CD4-positive, alpha-beta T cell treated with Interleukin-6 at 100 ng/mL for 8 hours (primary cell): ENCODE measurements around the gene MEIS2.

Source experiments
- DNase-seq: peaks from one replicate; pipeline ENCODE4 v3.0.0-alpha.2; 2020; ENCODE audit warnings: mixed read lengths, low spot score

The MEIS2 gene

GRCh38 chr15:36931434-36931833 lies 168.9 kb downstream of the MEIS2 start:
- no peak for DNase-seq

DNA sequence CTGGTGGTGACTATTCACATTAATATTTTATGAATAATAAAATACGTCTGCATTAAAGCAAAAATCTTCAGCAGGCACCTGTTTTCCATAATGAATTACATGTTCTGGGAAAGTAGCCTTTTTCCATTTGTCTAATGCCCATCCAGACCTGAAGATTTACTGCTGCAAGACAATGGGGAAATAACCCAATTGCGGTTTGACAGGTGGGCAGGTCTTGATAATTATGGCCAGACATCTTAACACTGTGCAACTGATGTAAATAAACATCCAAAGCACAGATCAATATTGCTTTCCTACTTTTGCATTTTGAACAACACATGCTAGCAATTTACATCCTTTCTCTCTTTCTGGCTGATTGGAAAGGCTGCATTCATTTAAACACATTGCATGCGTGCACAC lies 173.9 kb downstream of the MEIS2 start:
- DNase-seq, result no peak

- DNase-seq, result no peak
Observed at GRCh38 chr15:36925653-36926426, 174.5 kb downstream of the MEIS2 start.

DNA sequence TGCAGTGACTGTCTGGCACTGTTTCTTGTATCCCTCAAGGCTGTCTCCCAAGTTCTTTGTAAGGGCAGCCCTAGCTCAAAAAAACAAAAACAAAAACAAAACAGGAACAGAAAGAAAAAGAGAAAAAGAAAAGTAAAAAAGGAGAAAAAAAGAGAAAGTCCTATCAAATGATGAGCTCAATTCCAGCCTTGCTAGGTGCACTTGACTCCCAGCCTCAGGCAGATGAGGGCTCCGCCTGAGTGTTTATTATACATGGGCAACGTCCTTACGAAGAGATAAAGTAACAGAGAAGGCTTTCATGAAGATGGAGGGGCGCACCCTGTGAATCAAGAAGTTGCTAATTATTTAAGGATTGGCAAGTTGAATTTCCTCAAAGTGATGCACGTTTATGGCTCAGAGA lies 175.3 kb downstream of the MEIS2 start:
- DNase-seq, result no peak

GRCh38 chr15:36924034-36924433 lies 176.3 kb downstream of the MEIS2 start:
- no peak for DNase-seq

GRCh38 chr15:36921484-36922091 lies 178.8 kb downstream of the MEIS2 start:
- DNase-seq, result no peak

- DNase-seq, result no peak
Observed at GRCh38 chr15:36917411-36918267, 182.7 kb downstream of the MEIS2 start.

- DNase-seq, result no peak
Observed at GRCh38 chr15:36914960-36915808, 185.2 kb downstream of the MEIS2 start.

GRCh38 chr15:36914466-36914865 lies 185.9 kb downstream of the MEIS2 start:
- no peak for DNase-seq

- no peak for DNase-seq
Observed at GRCh38 chr15:36912311-36912712, 188.0 kb downstream of the MEIS2 start.

DNA sequence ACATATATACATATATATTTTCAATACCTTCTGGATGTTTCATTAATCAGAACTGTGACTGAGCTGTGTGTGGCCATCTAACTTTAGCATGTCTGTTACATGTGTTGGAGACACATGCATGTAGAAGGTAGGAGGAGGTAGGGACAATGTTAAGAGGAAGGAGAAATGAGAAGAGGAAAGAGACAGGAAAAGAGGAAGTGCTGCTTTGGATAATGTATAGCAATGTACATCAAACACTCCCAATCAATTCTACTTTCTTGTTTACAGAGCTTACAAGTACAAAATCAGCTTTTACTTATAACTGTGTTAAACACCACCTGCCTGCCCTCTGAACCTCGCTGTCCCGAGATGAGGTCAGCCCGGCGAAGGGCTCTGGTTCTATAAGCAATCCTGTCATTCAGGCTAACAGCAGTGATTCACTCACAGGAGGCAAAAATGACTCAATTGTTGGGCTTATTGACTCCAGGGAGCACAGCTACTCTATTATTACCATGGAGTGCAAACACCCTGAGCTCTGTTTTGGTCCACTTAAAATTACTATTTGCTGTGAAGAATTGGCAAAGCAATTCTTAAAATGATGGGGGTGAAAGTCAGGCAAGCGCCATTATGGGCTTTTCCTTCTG lies 188.9 kb downstream of the MEIS2 start:
- DNase-seq, result no peak

- no peak for DNase-seq
Observed at GRCh38 chr15:36908991-36909390, 191.4 kb downstream of the MEIS2 start.

DNA sequence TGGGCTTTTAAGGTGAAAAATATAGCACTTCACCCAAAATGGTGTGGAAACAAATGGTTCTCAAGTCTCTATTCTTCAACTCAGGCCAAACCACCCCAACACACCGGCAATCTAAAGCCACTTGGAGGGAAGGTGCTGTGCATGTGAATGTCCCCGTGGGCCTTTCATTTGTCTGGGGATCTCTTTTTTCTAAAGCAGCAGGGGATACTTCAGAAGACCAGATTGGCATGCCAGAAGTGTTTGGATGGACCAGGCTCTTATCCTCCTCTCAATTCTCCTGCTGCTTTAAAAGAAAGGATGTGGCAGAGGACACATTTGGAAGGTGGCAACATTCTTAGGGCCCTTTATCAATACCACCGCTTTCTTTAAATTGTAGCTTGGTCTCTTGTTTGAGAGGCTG lies 193.1 kb downstream of the MEIS2 start:
- DNase-seq, result no peak

DNA sequence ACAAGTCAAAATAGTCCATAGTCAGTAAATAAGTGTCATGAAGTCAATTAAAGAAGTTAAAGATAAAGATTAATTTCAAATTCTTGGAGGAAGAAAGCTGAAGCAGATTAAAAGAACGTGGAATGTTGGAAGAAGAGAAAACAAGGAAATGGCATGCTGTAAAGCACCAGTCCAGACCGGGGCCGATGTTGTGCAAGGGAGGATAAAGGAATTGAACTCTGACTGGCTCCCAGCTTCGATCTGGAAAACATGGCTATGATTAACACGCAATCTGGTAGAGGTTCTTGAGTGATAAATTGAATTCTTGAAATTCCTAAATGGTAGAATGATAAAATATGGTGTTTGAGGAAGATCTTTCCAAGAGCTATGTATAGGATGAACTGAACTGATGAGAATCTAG lies 194.4 kb downstream of the MEIS2 start:
- no peak for DNase-seq

GRCh38 chr15:36904715-36905114 lies 195.6 kb downstream of the MEIS2 start:
- no peak for DNase-seq

- no peak for DNase-seq
Observed at GRCh38 chr15:36903922-36904556, 196.3 kb downstream of the MEIS2 start.

GRCh38 chr15:36903195-36903594 lies 197.2 kb downstream of the MEIS2 start:
- no peak for DNase-seq

DNA sequence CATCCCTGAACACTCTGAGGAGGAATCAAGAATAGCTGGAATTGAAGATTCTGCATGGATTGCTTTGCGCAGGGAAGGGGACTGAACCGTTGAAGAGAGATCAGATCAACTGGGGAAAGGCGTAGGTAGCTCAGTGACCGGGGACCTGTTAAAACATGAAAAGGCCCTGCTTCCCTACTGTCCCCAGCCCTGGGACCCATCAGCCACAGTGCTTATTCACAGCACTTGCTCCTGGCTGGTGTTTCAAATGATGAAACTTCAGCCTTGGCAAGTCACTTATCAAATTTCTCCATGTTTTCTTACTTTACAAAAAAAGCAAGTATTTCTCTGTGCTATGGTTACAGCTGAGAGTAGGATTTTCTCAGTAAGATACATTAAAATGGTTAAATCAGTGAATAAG lies 199.3 kb downstream of the MEIS2 start:
- DNase-seq, result no peak

DNA sequence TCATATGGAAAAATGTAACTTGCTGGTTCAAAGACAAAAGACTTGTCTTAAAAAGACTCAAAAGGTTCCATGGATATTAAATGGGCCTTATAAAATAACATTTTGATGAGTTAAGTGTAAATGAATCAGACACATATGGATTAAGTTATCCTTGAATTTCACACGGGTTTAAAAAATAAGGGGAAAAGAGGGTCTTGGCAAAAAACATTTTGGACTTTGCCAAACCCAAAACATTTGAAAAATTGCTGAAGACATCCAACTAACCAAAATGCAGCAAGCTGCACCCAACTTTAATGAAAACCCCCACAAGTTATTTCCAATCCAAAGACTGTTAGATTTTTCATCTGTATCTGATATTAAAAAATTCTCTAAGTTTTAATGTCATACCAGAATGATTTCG lies 200.7 kb downstream of the MEIS2 start:
- DNase-seq, result no peak

GRCh38 chr15:36898536-36899126 lies 201.7 kb downstream of the MEIS2 start:
- no peak for DNase-seq

DNA sequence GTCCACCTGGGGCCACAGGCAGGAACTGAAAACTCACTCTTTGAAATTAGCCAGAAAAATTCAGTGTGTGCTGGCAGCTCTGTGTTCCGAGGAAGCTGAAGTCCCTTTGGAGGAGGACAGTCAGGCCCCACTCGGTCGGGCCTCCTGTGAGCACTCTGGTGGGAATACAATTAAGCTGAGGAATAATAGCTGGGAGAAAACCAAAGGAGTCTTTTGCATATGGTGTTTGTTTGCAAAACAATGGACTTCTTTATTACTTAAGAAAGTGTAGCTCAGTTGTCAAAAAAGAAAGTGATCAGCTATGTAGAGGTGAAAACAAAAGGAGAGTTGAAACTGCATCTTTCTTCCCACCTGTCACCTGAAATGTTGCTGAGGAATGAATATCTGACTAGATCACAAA lies 202.5 kb downstream of the MEIS2 start:
- no peak for DNase-seq
